PFSK-1 (cell line): Measurements from ENCODE around the gene GADD45G.

ENCODE experiments used
- FOXP2 ChIP-seq: optimal IDR thresholded peaks from 2 replicates; pipeline ENCODE3; 2011; ENCODE audit warnings: borderline replicate concordance, control low read depth, inconsistent platforms; ENCODE audit not compliant: insufficient read depth; ENCODE audit errors: extremely low read length, extremely low read depth
- POLR2AphosphoS5 ChIP-seq: IDR thresholded peaks from 2 replicates; pipeline ENCODE4 v1.6.1; 2012; ENCODE audit warnings: low read depth, mild to moderate bottlenecking, control low read depth, low read length, moderate library complexity
- SIN3A ChIP-seq: IDR thresholded peaks from 2 replicates; pipeline ENCODE4 v1.6.1; 2012; ENCODE audit warnings: mild to moderate bottlenecking, low read length, moderate library complexity, borderline replicate concordance; ENCODE audit not compliant: insufficient read depth
- TAF1 ChIP-seq: IDR thresholded peaks from 2 replicates; pipeline ENCODE4 v1.6.1; 2012; ENCODE audit warnings: low read length, control low read depth, borderline replicate concordance; ENCODE audit not compliant: insufficient read depth
- TF ChIP-seq, protein P1 (sequence below), 2 experiments: IDR thresholded peaks; 2 replicates each; pipeline versions ENCODE4 v1.6.1 to v1.8.0; 2011 to 2012; ENCODE audit warnings: low read depth in 2 of 2, low read length in 2 of 2, control low read depth in 1 of 2, inconsistent platforms in 1 of 2, mild to moderate bottlenecking in 1 of 2, moderate library complexity in 1 of 2; ENCODE audit not compliant: insufficient read depth in 1 of 2

The GADD45G gene

DNA sequence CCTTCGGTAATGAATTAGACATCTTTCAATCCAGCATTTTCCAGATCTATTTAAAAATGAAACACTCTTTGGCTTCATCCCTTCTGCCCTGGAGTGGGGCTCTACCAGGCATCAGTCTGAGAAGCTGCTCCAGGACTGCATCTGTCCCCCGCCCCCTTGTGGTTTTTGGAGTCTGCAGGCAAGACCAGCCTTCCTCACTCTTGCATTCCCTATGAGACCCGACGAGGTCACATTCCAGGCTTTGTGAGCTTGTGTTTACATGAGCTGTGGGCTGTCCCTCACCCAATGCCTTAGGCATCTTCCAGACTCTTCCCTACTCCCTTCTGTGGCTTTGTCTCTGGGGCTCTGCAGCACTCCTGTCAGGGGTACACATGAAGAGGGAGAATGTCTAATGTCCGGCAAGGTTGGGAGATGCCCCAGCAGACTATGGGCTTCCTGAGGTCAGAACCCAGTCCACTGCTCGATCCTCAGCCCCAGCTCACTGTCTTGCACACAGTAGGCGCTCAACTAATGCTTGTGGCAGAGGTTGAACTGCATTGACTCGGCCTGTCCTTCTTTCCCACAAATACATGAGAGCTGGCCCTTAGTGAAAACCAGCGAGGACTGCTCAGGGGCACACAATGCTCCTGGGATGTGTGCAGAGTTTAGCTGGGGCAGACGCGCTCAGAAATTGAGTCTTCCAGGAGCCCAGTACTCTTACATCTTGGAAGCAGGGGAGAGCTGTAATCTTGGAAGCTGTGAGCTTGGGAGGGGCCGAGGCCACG lies 11.7 kb upstream of the GADD45G start:
- TF ChIP-seq FOXP2 = no peak
- TF ChIP-seq TAF1 = no peak
- TF ChIP-seq, protein P1, sequence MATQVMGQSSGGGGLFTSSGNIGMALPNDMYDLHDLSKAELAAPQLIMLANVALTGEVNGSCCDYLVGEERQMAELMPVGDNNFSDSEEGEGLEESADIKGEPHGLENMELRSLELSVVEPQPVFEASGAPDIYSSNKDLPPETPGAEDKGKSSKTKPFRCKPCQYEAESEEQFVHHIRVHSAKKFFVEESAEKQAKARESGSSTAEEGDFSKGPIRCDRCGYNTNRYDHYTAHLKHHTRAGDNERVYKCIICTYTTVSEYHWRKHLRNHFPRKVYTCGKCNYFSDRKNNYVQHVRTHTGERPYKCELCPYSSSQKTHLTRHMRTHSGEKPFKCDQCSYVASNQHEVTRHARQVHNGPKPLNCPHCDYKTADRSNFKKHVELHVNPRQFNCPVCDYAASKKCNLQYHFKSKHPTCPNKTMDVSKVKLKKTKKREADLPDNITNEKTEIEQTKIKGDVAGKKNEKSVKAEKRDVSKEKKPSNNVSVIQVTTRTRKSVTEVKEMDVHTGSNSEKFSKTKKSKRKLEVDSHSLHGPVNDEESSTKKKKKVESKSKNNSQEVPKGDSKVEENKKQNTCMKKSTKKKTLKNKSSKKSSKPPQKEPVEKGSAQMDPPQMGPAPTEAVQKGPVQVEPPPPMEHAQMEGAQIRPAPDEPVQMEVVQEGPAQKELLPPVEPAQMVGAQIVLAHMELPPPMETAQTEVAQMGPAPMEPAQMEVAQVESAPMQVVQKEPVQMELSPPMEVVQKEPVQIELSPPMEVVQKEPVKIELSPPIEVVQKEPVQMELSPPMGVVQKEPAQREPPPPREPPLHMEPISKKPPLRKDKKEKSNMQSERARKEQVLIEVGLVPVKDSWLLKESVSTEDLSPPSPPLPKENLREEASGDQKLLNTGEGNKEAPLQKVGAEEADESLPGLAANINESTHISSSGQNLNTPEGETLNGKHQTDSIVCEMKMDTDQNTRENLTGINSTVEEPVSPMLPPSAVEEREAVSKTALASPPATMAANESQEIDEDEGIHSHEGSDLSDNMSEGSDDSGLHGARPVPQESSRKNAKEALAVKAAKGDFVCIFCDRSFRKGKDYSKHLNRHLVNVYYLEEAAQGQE (IDR thresholded peaks at IDR 0.05; ENCODE audit: insufficient read depth in 1 of 2, low read depth in 2 of 2, low read length in 2 of 2) = no peak
- TF ChIP-seq POLR2AphosphoS5 = no peak
- TF ChIP-seq SIN3A = no peak

DNA sequence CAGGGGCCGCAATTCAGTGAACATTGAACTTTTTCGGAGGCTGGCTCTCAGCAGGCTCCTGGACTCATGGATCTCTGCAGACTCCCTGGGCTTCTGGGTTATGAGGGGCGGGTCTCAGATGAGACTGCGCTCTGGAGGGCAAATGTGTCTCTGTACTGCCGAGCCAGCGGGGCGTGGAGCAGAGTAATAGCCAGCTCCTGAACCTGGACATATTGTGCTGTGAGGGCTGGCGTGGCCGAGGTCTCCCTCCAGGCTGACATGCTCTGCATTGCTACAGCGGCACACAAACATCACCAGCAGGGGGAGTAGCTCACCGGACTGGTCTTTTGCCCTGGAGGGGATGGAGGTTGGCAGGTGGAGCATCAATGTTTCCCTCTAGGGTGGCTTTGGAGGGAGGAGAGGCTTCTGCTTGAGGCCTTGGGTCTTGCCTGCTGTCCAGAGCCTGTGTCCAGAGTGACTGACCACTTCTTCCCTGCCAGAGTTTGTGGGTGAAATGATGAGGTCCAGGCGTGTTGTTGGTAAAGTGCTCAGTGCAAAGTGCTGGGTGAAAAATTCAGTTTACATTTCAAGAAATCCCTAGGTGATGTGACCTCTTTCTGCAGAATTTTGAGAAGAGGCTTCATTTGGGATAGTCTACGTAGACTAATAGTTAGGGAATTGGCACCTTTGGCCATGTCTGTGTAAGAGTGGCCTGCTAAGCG lies 10.9 kb upstream of the GADD45G start:
- TF ChIP-seq TAF1 (no peak), FOXP2 (peak; percentile 34), SIN3A (no peak), POLR2AphosphoS5 (no peak)

DNA sequence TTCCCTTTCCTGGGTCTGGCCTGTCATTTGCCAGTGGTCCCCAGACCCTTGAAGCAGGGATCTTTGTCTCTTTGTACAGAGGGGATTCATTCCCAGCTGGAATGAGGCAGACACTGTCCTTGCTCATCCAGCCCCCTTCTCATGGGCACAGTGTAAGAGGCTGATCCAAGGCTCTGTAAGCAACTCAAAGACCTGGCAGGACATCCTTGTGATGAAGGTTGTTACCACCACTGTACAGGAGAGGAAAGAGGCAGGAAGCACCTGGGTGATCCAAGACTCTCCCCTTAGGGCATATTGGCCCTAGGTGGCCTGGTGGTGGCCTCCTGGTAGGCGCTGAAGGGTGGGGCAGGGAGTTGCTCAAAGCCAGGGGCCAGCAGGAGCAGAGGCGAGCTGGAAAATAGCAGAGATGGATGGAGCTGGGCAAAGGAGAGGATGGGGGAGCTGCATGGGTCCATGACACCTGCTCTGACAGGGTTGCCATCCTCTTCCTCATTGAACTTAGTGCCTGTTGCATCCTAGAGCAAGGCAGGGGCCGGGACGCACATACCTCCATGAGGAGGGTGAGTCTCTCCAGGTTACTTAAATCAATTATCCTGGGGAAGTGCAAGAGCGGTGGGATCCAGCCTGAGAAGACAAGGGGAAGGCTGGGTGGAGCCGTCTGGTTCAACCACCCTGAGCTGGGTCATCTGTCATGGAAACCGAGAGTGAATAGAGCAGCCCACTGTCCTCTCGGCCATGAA lies 9.8 kb upstream of the GADD45G start:
- TF ChIP-seq, protein P1 (IDR thresholded peaks at IDR 0.05; ENCODE audit: insufficient read depth in 1 of 2, low read depth in 2 of 2, low read length in 2 of 2) = no peak
- TF ChIP-seq FOXP2 = no peak
- no peak for TF ChIP-seq SIN3A
- TF ChIP-seq TAF1 = no peak
- TF ChIP-seq POLR2AphosphoS5 = no peak

DNA sequence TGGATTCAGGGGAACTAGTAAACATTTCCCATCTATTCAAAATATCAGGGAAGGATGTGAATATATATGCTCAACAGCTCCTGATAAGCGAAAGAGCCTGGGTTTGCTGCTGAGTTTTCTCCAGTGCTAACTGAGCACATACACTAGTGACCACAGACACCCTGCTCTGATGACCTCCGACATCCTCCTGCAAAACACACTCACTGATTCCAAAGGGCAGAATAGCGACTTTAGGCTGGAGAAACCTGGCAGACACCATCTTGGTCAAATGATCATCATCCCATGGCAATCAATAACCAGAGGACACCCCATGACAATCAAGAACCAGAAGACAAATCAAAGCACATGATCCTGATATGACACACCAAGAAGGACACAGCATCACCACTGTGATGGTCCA lies 9.2 kb upstream of the GADD45G start:
- no peak for TF ChIP-seq SIN3A
- no peak for TF ChIP-seq TAF1
- no peak for TF ChIP-seq POLR2AphosphoS5
- TF ChIP-seq FOXP2 = no peak
- TF ChIP-seq, protein P1 (IDR thresholded peaks at IDR 0.05; ENCODE audit: insufficient read depth in 1 of 2, low read depth in 2 of 2, low read length in 2 of 2) = no peak

DNA sequence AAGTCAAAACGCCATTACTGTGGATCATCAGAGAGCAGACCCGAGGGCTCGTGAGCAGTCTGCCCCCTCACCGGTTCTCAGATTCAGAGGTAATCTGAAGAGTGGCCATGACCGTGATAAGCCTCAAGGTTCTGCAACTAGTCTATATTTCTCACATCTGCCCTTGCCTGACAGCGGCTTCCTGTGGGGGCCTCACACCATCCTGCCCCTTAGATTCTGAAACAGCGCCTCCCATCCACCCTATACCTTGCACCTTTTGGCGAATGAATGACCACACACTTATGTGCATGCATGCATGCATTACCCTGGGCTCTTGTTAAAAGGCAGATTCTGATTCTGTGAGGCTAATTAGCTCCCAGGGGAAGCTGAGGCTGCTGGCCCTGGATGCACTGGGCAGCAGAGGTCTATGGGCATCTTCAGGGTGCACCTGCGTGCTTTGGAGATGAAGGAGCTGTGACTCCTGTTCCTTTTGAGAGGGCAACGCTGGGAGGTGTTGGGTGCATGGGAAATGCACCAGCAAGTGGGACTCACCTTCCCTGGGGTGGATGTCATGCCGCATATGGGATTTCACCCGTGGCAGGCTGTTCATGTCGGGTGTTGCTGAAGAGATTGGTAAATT lies 7.8 kb upstream of the GADD45G start:
- TF ChIP-seq, protein P1 (IDR thresholded peaks at IDR 0.05; ENCODE audit: insufficient read depth in 1 of 2, low read depth in 2 of 2, low read length in 2 of 2) = no peak
- no peak for TF ChIP-seq POLR2AphosphoS5
- TF ChIP-seq TAF1 = no peak
- no peak for TF ChIP-seq SIN3A
- no peak for TF ChIP-seq FOXP2
